Endodermal cell (in vitro differentiated cells): ENCODE data around the gene CHRNA5. TPM values are rescaled to one million over a fixed set of nuclear protein-coding genes. Genes with fewer than 3 reads are reported as not detected.

Experiments used
- DNase-seq: peaks from one replicate; pipeline ENCODE4 v3.0.0-alpha.2; 2017
- H3K27ac ChIP-seq: 2 replicates; pipeline ENCODE4 v1.5.1; 2013; ENCODE audit warnings: mild to moderate bottlenecking, low read depth, low read length, moderate library complexity
- H3K27me3 ChIP-seq: 2 replicates; pipeline ENCODE4 v1.6.1; 2013; ENCODE audit warnings: mild to moderate bottlenecking, low read length, moderate library complexity; ENCODE audit not compliant: insufficient read depth, control insufficient read depth, poor library complexity, severe bottlenecking
- H3K36me3 ChIP-seq: 2 replicates; pipeline ENCODE4 v1.7.0; 2013; ENCODE audit warnings: mild to moderate bottlenecking, low read length, moderate library complexity; ENCODE audit not compliant: control insufficient read depth, insufficient read depth
- H3K4me1 ChIP-seq: one replicate; pipeline ENCODE4 v1.7.0; 2013; ENCODE audit warnings: low read length; ENCODE audit not compliant: control insufficient read depth, insufficient read depth
- H3K4me3 ChIP-seq: 2 replicates; pipeline ENCODE4 v1.5.1; 2013; ENCODE audit warnings: mild to moderate bottlenecking, low read length, moderate library complexity
- H3K9ac ChIP-seq: 2 replicates; pipeline ENCODE4 v1.6.1; 2013; ENCODE audit warnings: mild to moderate bottlenecking, low read length, moderate library complexity; ENCODE audit not compliant: poor library complexity, severe bottlenecking; ENCODE audit errors: extremely low read depth
- H3K9me3 ChIP-seq: 2 replicates; pipeline ENCODE4 v1.6.1; 2013; ENCODE audit warnings: mild to moderate bottlenecking, low read length, moderate library complexity; ENCODE audit not compliant: control insufficient read depth
- H3K27ac Mint-ChIP-seq: 2 replicates; pipeline ENCODE4 v1.8.0; 2020; ENCODE audit warnings: mixed read lengths
- H3K27me3 Mint-ChIP-seq: 2 replicates; pipeline ENCODE4 v1.8.0; 2021; ENCODE audit warnings: mild to moderate bottlenecking, mixed read lengths; ENCODE audit not compliant: insufficient read depth
- H3K36me3 Mint-ChIP-seq: 2 replicates; pipeline ENCODE4 v1.8.0; 2020; ENCODE audit warnings: low read depth, mixed read lengths
- H3K4me1 Mint-ChIP-seq: 2 replicates; pipeline ENCODE4 v1.8.0; 2020; ENCODE audit warnings: mixed read lengths
- H3K4me3 Mint-ChIP-seq: 2 replicates; pipeline ENCODE4 v1.8.0; 2020; ENCODE audit warnings: mild to moderate bottlenecking, moderate library complexity, mixed read lengths
- H3K9me3 Mint-ChIP-seq: 2 replicates; pipeline ENCODE4 v1.8.0; 2020; ENCODE audit warnings: mild to moderate bottlenecking, mixed read lengths
- CTCF ChIP-seq: fragments of 200-600 bp; sonication (generic); conservative IDR thresholded peaks from 2 replicates; pipeline ENCODE4 v1.5.0; 2021; ENCODE audit warnings: antibody characterized with exemption, mild to moderate bottlenecking
- WGBS, 2 experiments: methylation state at CpG; one replicate each; pipeline versions ENCODE4 v1.1.5 to v1.1.7; 2013; ENCODE audit warnings: missing lambda C conversion rate in 2 of 2, mixed read lengths in 1 of 2; ENCODE audit not compliant: insufficient coverage in 1 of 2, insufficient read length in 1 of 2; 5-methylcytosine and 5-hydroxymethylcytosine counted together
- total RNA-seq, 2 donors: library from RNA; stranded (reverse); fragmentation: NEBNext Ultra II Directional in 1 of 2; extraction: Animal tissue kit (Norgen Biotek cat#: 25700) in 1 of 2; gene quantifications; 2 replicates in 1 of 2; 3 replicates in 1 of 2; pipeline ENCODE4 v1.2.1, GENCODE V29; 2021

Gene CHRNA5
- total RNA-seq, 2 donors from 2014 or later = 16.4 to 23.0 TPM

- no peak overlapping the region for H3K9ac ChIP-seq
- WGBS, 2 experiments = 89 to 100% methylated on average over 3 of the region's 3 CpGs
- no peaks in the 10 kb centered on the region for H3K36me3 ChIP-seq
- Mint-ChIP-seq H3K4me3 (no peak overlapping the region), H3K36me3 (peaks cover 3% of the 10 kb centered on the region), H3K27ac (no peak overlapping the region), H3K9me3 (no peaks in the 10 kb centered on the region), H3K27me3 (no peaks in the 10 kb centered on the region), H3K4me1 (no peaks in the 10 kb centered on the region)
- no peak overlapping the region for H3K4me3 ChIP-seq
- no peaks in the 10 kb centered on the region for H3K27me3 ChIP-seq
- no peak overlapping the region for H3K27ac ChIP-seq
- H3K4me1 ChIP-seq = no peaks in the 10 kb centered on the region
- no peaks in the 10 kb centered on the region for H3K9me3 ChIP-seq
- no peak for TF ChIP-seq CTCF
- no peak for DNase-seq
These were observed 33.0 kb downstream of the CHRNA5 start for GRCh38 chr15:78598348-78598747.

GRCh38 chr15:78599189-78599588 lies 33.9 kb downstream of the CHRNA5 start:
- Histone ChIP-seq H3K4me1 (no peaks in the 10 kb centered on the region), H3K27ac (no peak overlapping the region), H3K27me3 (no peaks in the 10 kb centered on the region), H3K36me3 (no peaks in the 10 kb centered on the region), H3K9ac (no peak overlapping the region), H3K9me3 (no peaks in the 10 kb centered on the region), H3K4me3 (no peak overlapping the region)
- H3K9me3 Mint-ChIP-seq = peaks cover under 1% of the 10 kb centered on the region
- no peak for DNase-seq
- TF ChIP-seq CTCF = no peak
- no peaks in the 10 kb centered on the region for H3K27me3 Mint-ChIP-seq
- no peak overlapping the region for H3K4me3 Mint-ChIP-seq
- no peak overlapping the region for H3K27ac Mint-ChIP-seq
- no peaks in the 10 kb centered on the region for H3K4me1 Mint-ChIP-seq
- peaks cover 3% of the 10 kb centered on the region for H3K36me3 Mint-ChIP-seq

DNA sequence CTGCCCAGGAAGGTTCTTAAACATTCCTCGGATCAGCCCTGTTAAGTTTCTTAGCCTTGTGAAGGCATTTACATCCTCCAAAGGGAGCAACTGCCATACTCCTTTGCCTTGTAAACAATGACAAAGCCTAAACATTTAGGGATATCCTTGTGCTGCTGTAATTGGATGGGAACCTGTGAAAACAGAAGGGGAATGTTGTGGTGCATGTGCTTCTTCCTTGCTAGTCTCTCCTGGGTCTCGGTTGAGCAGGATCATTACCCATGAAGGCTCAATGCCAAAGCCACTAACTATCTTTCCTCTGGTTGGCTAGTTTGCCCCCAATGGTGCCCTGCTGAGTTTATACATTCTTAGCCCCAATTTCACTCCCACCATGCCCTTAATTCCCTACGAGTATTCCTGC lies 38.1 kb downstream of the CHRNA5 start:
- H3K27ac ChIP-seq = no peak overlapping the region
- no peaks in the 10 kb centered on the region for H3K27me3 ChIP-seq
- H3K36me3 Mint-ChIP-seq = peaks cover 3% of the 10 kb centered on the region
- peaks cover 26% of the 10 kb centered on the region for H3K9me3 Mint-ChIP-seq
- no peak overlapping the region for H3K4me3 Mint-ChIP-seq
- 82 to 100% methylated on average over 1 to 3 of the region's 3 CpGs for WGBS, 2 experiments
- H3K27ac Mint-ChIP-seq = peak overlapping the region; percentile 5
- H3K27me3 Mint-ChIP-seq = peaks cover 7% of the 10 kb centered on the region
- no peak overlapping the region for H3K4me3 ChIP-seq
- H3K4me1 ChIP-seq = no peaks in the 10 kb centered on the region
- TF ChIP-seq CTCF = no peak
- DNase-seq = no peak
- no peak overlapping the region for H3K9ac ChIP-seq
- H3K4me1 Mint-ChIP-seq = no peaks in the 10 kb centered on the region
- no peaks in the 10 kb centered on the region for H3K9me3 ChIP-seq
- no peaks in the 10 kb centered on the region for H3K36me3 ChIP-seq
